B cell (primary cell): ENCODE measurements around the gene TRRAP.

Source experiments
- CTCF ChIP-seq: fragments of 200-600 bp; IDR thresholded peaks from one replicate; pipeline ENCODE4 v1.8.0; 2022; ENCODE audit warnings: antibody characterized with exemption, mild to moderate bottlenecking
- EZH2 ChIP-seq: IDR thresholded peaks from 2 replicates; pipeline ENCODE4 v1.6.1; 2012; ENCODE audit warnings: borderline replicate concordance, low read depth, mild to moderate bottlenecking, moderate library complexity, low read length; ENCODE audit not compliant: insufficient read depth, poor library complexity, severe bottlenecking

GRCh38 chr7:98866765-98867164, 11.6 kb upstream of the TRRAP start:
- TF ChIP-seq CTCF (no peak), EZH2 (no peak)
